Measurements from ENCODE around the gene CPZ.

DNA sequence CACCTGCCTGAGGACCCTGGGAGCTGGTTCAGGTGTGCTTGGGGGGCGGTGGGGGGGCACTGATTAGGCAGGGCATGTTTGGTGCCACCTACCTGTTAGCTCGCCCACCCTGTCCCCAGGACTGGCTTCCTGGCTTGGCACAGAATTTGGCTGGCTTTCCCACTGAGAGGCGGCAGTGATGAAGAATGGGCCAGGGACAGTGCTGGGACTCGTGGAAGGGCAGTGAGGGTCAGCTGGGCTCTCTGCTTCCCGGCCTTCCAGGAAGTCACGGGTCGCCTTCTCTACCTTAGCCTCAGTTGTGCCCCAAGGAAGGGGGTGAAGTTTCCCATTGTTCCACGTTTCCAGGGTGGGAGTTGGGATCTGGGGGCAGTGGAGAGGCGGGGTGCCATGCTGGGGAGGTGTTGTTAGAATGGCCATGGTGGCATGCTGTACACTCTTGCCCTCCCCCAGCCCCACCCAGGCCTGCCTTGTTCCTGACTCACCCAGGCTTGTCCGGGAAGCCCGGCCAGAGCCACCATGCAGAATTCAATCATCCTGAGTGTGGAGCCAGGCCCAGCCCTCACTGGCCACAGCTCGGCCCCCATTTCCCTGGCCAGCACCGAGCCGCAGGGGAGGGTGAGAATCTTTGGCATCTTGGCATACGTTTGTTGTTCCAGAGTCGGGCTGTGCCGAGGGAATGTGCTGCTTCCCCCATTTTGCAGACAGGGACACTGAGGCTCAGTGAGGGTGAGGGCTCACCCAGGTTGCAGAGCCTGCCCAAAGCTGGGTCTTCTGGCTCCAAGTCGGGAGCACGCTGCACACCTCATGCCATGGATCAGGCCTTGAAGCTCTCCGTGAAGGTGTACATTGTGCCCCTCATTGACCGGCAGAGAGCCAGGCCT, 34.2 kb upstream of the CPZ start:
- TF ChIP-seq, protein P1, sequence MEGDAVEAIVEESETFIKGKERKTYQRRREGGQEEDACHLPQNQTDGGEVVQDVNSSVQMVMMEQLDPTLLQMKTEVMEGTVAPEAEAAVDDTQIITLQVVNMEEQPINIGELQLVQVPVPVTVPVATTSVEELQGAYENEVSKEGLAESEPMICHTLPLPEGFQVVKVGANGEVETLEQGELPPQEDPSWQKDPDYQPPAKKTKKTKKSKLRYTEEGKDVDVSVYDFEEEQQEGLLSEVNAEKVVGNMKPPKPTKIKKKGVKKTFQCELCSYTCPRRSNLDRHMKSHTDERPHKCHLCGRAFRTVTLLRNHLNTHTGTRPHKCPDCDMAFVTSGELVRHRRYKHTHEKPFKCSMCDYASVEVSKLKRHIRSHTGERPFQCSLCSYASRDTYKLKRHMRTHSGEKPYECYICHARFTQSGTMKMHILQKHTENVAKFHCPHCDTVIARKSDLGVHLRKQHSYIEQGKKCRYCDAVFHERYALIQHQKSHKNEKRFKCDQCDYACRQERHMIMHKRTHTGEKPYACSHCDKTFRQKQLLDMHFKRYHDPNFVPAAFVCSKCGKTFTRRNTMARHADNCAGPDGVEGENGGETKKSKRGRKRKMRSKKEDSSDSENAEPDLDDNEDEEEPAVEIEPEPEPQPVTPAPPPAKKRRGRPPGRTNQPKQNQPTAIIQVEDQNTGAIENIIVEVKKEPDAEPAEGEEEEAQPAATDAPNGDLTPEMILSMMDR (IDR thresholded peaks at IDR 0.05): no peak
- TF ChIP-seq EZH2phosphoT487 (IDR thresholded peaks at IDR 0.05): no peak
